Psoas muscle (tissue), 8 donors: ENCODE results near the gene OR5M10. TPM values are rescaled to one million over a fixed set of nuclear protein-coding genes. Genes with fewer than 3 reads are reported as not detected.
"Not testable (repeated sequence)": the region's sequence is repeated elsewhere in the genome, so short reads cannot be mapped to it uniquely, and the experiment has no call there.

Source experiments
- ATAC-seq, 4 donors: fragments of 200-7000 bp; cut with Tn5 transposase; one replicate each; pipeline ENCODE4 v1.9.1; 2020; ENCODE audit warnings: moderate library complexity in 3 of 4, mild to moderate bottlenecking in 2 of 4
- DNase-seq, 2 donors: peaks; one replicate each; pipeline ENCODE4 v3.0.0-alpha.2; 2020
- H3K27ac ChIP-seq: fragments of 200-600 bp; one replicate; pipeline ENCODE4 v1.8.0; 2022
- H3K27me3 ChIP-seq, 3 donors: fragments of 200-600 bp in 1 of 3; one replicate each; pipeline versions ENCODE4 v1.6.1 to v1.8.0; 2013 to 2022; ENCODE audit warnings: low read length in 2 of 3, mild to moderate bottlenecking in 2 of 3, moderate library complexity in 1 of 3; ENCODE audit not compliant: insufficient read depth in 3 of 3
- H3K36me3 ChIP-seq, 2 donors: fragments of 200-600 bp in 1 of 2; one replicate each; pipeline versions ENCODE4 v1.6.1 to v1.8.0; 2013 to 2022; ENCODE audit warnings: low read depth in 1 of 2, mild to moderate bottlenecking in 1 of 2, moderate library complexity in 1 of 2; ENCODE audit not compliant: insufficient read depth in 1 of 2
- H3K4me1 ChIP-seq: fragments of 200-600 bp; one replicate; pipeline ENCODE4 v1.8.0; 2022
- H3K4me3 ChIP-seq: fragments of 200-600 bp; one replicate; pipeline ENCODE4 v1.8.0; 2022; ENCODE audit warnings: mild to moderate bottlenecking
- H3K9me3 ChIP-seq: fragments of 200-600 bp; one replicate; pipeline ENCODE4 v1.8.0; 2022
- CTCF ChIP-seq: fragments of 200-600 bp; IDR thresholded peaks from one replicate; pipeline ENCODE4 v1.8.0; 2022; ENCODE audit warnings: antibody characterized with exemption
- WGBS, 3 donors: extraction: QIAGEN DNeasy Blood & Tissue Kit; methylation state at CpG; one replicate each; pipeline versions ENCODE4 v1.1.6 to v1.1.7; 2013; 5-methylcytosine and 5-hydroxymethylcytosine counted together
- intact Hi-C, 2 donors: fragments of 100-400 bp; cut with DNase I; formaldehyde crosslinking; loops; one replicate each; pipeline versions ENCODE4 v1.11.0 to v1.14.2; 2022
- polyA plus RNA-seq, 3 donors: library from polyadenylated mRNA; stranded (reverse); fragments of 200-250 nt; gene quantifications; one replicate each; pipeline ENCODE4 v1.2.3, GENCODE V29; 2013
- total RNA-seq, 4 donors: library from RNA; stranded (reverse); fragmentation: NEBNext Ultra II Directional in 2 of 4; extraction: Animal tissue kit (Norgen Biotek cat#: 25700) in 2 of 4; gene quantifications; one replicate each; pipeline versions ENCODE4 v1.2.1 to v1.2.4, GENCODE V29; 2021 to 2023
- donor health status: healthy with polysubstance abuse.
- donor health status: DM: no; HTN: no; CAD: no; lungs with moderate emphysema.
- donor health status: Bipolar disorder and iron deficiency.
- donor health status: healthy.
- donor health status: DM: yes; HTN: yes; CAD: no.
- donor health status: DM: no; HTN: no; CAD: no.
- donor health status: DM: no; HTN: no; CAD: no.
- donor health status: DM: yes; HTN: yes; CAD: no.

OR5M10 gene
- total and polyA plus RNA-seq, 7 donors: not detected

GRCh38 chr11:56558574-56558973 lies 18.9 kb downstream of the OR5M10 start:
- Histone ChIP-seq H3K9me3 (no peaks in the 10 kb centered on the region), H3K36me3 (no peaks in the 10 kb centered on the region), H3K27ac (no peak overlapping the region), H3K27me3 (no peaks in the 10 kb centered on the region), H3K4me3 (no peak overlapping the region), H3K4me1 (no peaks in the 10 kb centered on the region)
- TF ChIP-seq CTCF: no peak
- no peak for DNase-seq
- intact Hi-C loops: no loop called here
- no peak for ATAC-seq
- WGBS, 3 donors: 67 to 68% (median 68%) methylated on average over 6 of the region's 6 CpGs

- H3K27ac ChIP-seq, H3K4me3 ChIP-seq, H3K27me3 ChIP-seq, ATAC-seq, H3K4me1 ChIP-seq, H3K9me3 ChIP-seq, DNase-seq, intact Hi-C loops, H3K36me3 ChIP-seq: not testable (repeated sequence)
- WGBS, 3 donors: 83 to 92% (median 89%) methylated on average over 13 of the region's 13 CpGs
These were observed 22.8 kb downstream of the OR5M10 start for GRCh38 chr11:56554691-56555090.

- H3K36me3 ChIP-seq: no peaks in the 10 kb centered on the region
- no peaks in the 10 kb centered on the region for H3K27me3 ChIP-seq
- no peak overlapping the region for H3K4me3 ChIP-seq
- intact Hi-C loops: no loop called here
- ATAC-seq: no peak
- no peaks in the 10 kb centered on the region for H3K4me1 ChIP-seq
- no peak for TF ChIP-seq CTCF
- no peaks in the 10 kb centered on the region for H3K9me3 ChIP-seq
- no peak overlapping the region for H3K27ac ChIP-seq
- WGBS, 3 donors: 85 to 87% (median 86%) methylated on average over 6 of the region's 6 CpGs
- no peak for DNase-seq
These were observed 32.0 kb downstream of the OR5M10 start for GRCh38 chr11:56545531-56545930.

GRCh38 chr11:56543739-56544138 lies 33.8 kb downstream of the OR5M10 start:
- DNase-seq (no peak), ATAC-seq (no peak)

GRCh38 chr11:56543157-56543556 lies 34.4 kb downstream of the OR5M10 start, which contains the start of gene OR5M11:
Gene OR5M11, minus strand, starts transcription at chr11:56543257. Its CDS starts 0 bp downstream, at chr11:56543257.
- H3K36me3 ChIP-seq: no peaks in the 10 kb centered on the region
- no peak within 1 kb of the TSS for H3K27ac ChIP-seq
- no peaks in the 10 kb centered on the region for H3K27me3 ChIP-seq
- 75 to 89% (median 87%) methylated on average over 2 of the region's 2 CpGs for WGBS, 3 donors
- DNase-seq (no peak), ATAC-seq (no peak)
- H3K4me3 ChIP-seq: no peak within 1 kb of the TSS
- intact Hi-C loops: no loop called here
- no peaks in the 10 kb centered on the region for H3K9me3 ChIP-seq
- no peak for TF ChIP-seq CTCF
- H3K4me1 ChIP-seq: no peaks in the 10 kb centered on the region

More at GRCh38 chr11:56543739-56544138, 33.8 kb downstream of the OR5M10 start:
- Histone ChIP-seq H3K27me3 (no peaks in the 10 kb centered on the region), H3K9me3 (no peaks in the 10 kb centered on the region), H3K4me3 (no peak overlapping the region), H3K27ac (no peak overlapping the region), H3K36me3 (no peaks in the 10 kb centered on the region), H3K4me1 (no peaks in the 10 kb centered on the region)
- intact Hi-C loops: no loop called here
- no peak for TF ChIP-seq CTCF
- 91 to 98% (median 95%) methylated on average over 1 of the region's 1 CpG for WGBS, 3 donors
